D721Med (cell line): ENCODE data around the gene AQP3.
"Not testable (repeated sequence)": the region's sequence is repeated elsewhere in the genome, so short reads cannot be mapped to it uniquely, and the experiment has no call there.

Source experiments
- DNase-seq: peaks from one replicate; pipeline ENCODE4 v3.0.0; 2011; ENCODE audit warnings: low spot score; ENCODE audit not compliant: insufficient read length
- FAIRE-seq: peaks from 2 replicates; lab custom pipeline; 2011; peaks lifted over from hg19 to GRCh38; lab: Jason Lieb, UNC
- CTCF ChIP-seq: IDR thresholded peaks from 2 replicates; pipeline ENCODE4 v1.5.1; 2012; ENCODE audit warnings: mild to moderate bottlenecking, control low read depth; ENCODE audit not compliant: insufficient read depth; ENCODE audit errors: missing control alignments

The AQP3 gene

GRCh38 chr9:33407061-33407460, 40.3 kb downstream of the AQP3 start:
- DNase-seq (no peak), FAIRE-seq (no peak)
- TF ChIP-seq CTCF = no peak

GRCh38 chr9:33404788-33405362, 42.5 kb downstream of the AQP3 start:
- DNase-seq (no peak), FAIRE-seq (no peak)
- no peak for TF ChIP-seq CTCF

- DNase-seq (no peak), FAIRE-seq (no peak)
- no peak for TF ChIP-seq CTCF
Observed at GRCh38 chr9:33403941-33404787, 43.2 kb downstream of the AQP3 start.

- DNase-seq, FAIRE-seq: not testable (repeated sequence)
Observed at GRCh38 chr9:33402371-33402770, 45.0 kb downstream of the AQP3 start, which contains the start of gene AQP7. Gene AQP7 (minus strand): TSS chr9:33402568. CDS start chr9:33401262, 1,306 bp downstream.

GRCh38 chr9:33401809-33402208, 45.6 kb downstream of the AQP3 start:
- FAIRE-seq = not testable (repeated sequence)

GRCh38 chr9:33399047-33399446, 48.3 kb downstream of the AQP3 start:
- FAIRE-seq, DNase-seq: not testable (repeated sequence)

More at GRCh38 chr9:33401809-33402208, 45.6 kb downstream of the AQP3 start:
- not testable (repeated sequence) for DNase-seq

- DNase-seq, FAIRE-seq: not testable (repeated sequence)
Observed at GRCh38 chr9:33397801-33398200, 49.6 kb downstream of the AQP3 start.

- not testable (repeated sequence) for DNase-seq, FAIRE-seq
Observed at GRCh38 chr9:33395159-33395879, 52.1 kb downstream of the AQP3 start.

GRCh38 chr9:33393986-33394385, 53.4 kb downstream of the AQP3 start:
- DNase-seq, FAIRE-seq: not testable (repeated sequence)

- FAIRE-seq (no peak), DNase-seq (no peak)
- TF ChIP-seq CTCF = no peak
Observed at GRCh38 chr9:33393581-33393980, 53.8 kb downstream of the AQP3 start.

- not testable (repeated sequence) for DNase-seq
Observed at GRCh38 chr9:33392591-33393021, 54.8 kb downstream of the AQP3 start.

More at GRCh38 chr9:33392591-33393021, 54.8 kb downstream of the AQP3 start:
- FAIRE-seq = not testable (repeated sequence)
